ENCODE measurements around the gene TIAM2.
A peak's percentile ranks its signal among the peaks of the same experiment; 100 is the strongest.
"Not testable (repeated sequence)": the region's sequence is repeated elsewhere in the genome, so short reads cannot be mapped to it uniquely, and the experiment has no call there.

The TIAM2 gene

DNA sequence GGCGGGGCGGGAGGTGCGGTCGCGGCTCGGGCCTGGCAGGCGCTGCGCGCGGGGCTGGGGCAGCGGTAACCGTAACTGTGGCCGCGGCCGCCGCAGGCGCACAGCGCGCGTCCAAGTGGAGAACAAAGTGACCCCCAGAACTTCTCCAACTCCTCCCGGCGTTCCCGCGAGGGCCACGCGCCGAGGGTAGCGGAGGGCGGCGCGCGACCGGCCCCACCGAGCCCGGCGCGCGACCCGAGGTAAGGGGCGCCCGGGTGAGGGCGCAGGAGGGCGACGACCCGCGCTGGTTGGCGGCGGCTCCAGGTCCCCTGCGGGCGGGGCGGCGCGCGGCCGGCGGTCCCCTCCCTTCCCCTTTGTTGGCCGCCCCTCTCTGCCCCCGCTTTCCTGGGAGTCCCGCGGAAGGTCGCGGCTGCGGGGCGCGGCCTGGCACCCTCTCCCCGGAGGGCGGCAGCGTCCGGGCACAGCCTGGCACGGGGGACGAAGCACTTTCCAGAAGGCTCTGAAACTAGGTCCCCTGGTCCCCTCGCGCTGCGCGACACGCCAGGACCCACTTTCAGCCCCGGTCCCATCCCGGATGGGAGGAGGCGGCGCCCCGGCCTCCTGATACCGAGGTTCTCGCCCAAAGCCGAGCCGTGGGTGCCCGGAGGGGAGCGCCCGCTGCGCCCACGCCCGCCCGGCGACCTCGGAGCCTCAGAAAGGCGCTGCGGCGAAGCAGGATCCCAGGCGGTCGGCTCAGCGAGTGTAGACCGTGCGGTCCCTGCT, at the start of gene TIAM2:
TSS of gene TIAM2 (plus strand) at position 62 of the 762 bp plus-strand sequence. CDS start 133,909 bp downstream, outside the sequence.
- no peak for DNase-seq (ENCODE audit: low spot score)

DNA sequence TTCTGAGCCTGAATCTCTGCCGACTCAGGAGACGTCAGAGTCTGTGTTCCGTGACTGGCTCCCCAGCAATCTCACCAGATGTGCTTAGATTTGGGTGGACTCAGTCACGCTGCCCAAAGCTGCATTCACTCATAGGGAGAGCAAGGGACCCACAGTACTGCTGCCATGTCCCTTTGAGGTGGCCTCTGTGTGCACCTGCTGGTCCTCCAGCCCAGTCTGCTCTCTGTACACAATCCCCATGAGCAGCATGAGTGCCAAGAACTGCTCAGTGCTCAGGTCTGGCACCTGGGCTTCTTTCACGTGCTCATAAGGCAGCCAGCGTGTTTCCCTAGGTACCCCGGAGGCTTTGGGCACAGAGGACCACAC, 44.2 kb upstream of the TIAM2 start:
- DNase-seq (ENCODE audit: low spot score), result peak; percentile 14

- peak; percentile 85 for DNase-seq (ENCODE audit: low spot score)
Measured at GRCh38 chr6:154951345-154952200, 43.5 kb upstream of the TIAM2 start.

DNA sequence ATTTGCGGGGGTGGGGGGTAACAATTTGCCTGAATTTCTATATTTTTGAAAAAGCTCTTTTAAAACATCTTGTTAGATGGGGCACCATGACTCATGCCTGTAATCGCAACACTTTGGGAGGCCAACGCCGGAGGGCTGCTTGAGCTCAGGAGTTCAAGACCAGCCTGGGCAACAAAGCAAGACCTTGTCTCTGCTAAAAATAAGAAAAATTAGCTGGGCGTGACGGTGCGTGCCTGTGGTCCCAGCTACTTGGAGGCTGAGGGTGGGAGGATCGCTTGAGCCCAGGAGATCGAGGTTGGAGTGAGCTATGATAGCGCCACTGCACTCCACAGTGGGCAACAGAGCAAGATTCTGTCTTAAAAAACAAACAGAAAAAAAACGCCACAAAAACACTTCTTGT, 41.5 kb upstream of the TIAM2 start:
- DNase-seq (ENCODE audit: low spot score), result no peak

DNA sequence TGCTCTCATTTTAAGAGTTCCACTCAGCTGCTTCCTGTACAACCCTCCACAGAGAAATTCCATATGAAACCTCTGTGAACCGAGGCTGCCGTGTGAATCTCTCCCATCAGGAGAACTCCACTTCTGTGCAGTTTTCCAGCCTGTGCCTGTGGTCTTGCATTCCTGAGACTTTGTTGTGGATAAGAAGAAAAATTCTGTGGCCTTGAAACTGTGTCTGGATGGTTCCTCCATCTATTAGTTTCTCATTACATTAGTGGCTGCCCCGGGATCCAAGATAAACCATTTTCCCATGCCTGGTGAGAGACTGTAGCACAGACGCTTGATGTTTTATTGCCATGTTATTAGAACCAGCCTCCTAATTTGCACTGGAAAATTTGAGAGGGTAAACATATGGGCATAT, 40.8 kb upstream of the TIAM2 start:
- DNase-seq (ENCODE audit: low spot score), result no peak

DNA sequence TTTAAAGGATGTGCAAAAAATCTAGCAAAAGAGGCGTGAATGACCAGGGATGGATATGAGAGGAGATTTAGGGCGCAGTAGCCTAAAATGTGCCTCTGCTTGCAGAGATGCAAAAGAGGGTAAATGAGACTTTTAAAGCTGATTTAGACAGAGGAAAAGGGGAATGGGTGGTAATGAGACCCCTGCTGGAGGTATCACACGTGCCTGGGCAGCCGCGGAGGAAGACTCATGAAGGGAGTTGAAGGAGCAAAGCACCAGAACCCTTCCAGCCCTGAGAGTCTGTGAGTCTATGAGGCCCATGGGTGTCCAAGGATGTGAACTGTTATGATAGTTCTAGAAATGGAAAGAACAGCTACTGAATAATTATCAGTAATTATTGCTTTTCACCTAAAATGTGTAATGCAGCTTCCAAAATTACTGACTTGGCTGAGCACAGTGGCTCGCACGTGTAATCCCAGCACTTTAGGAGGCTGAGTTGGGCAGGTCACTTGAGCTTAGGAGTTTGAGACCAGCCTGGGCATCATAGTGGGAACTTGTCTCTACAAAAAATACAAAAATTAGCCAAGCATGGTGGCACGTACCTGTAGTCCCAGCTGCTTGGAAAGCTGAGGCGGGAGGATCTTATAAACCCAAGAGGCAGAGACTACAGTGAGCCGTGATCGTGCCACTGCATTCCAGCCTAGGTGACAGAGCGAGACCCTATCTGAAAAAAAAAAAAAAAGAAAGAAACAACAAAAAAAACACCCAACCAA, 38.2 kb upstream of the TIAM2 start:
- DNase-seq (ENCODE audit: low spot score), result no peak

DNA sequence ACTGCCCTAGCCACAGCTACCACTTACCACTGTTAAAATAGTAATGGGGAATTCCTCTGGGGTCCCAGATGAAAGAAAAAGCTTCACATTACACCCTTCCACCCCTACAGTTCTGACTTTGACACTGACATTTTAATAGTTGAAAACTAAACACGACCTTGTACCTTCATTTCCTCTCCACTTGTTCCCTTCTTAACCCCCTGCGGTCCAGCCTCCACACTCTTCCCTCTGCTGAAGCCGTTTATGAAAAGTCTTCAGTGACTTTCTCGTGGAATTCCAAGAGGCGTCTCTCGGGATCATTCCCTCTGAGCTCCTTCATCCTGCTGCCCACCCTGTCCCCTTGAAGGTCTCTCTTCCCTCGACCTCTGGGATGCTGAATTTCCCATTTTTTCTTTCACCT, 36.6 kb upstream of the TIAM2 start:
- no peak for DNase-seq (ENCODE audit: low spot score)

DNA sequence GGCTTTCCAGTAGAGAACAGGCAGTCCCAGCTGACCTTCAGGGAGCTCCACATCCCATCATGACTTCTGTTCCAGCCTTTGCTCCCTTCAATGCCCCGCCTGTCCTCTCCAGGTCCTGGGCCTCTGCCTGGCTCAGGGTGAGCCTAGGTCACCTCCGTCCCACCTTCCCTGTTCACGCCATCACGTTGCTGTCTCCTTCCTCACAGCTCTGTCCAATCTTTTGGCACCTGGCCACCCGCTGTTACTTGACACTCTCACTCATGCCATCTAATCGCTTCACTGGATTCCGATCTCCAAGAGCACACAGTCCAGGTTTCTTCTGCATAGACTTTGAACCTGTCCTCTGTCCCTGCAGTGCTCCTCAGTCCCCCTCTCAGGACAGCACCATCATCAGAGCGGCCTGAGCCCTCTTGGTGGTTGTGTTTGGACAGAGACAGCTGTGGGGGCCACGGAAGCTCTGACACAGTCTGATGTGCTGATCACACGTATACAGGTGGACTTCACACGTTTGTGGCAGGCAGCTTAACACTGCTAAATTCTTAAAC, 34.7 kb upstream of the TIAM2 start:
- DNase-seq (ENCODE audit: low spot score), result no peak

DNA sequence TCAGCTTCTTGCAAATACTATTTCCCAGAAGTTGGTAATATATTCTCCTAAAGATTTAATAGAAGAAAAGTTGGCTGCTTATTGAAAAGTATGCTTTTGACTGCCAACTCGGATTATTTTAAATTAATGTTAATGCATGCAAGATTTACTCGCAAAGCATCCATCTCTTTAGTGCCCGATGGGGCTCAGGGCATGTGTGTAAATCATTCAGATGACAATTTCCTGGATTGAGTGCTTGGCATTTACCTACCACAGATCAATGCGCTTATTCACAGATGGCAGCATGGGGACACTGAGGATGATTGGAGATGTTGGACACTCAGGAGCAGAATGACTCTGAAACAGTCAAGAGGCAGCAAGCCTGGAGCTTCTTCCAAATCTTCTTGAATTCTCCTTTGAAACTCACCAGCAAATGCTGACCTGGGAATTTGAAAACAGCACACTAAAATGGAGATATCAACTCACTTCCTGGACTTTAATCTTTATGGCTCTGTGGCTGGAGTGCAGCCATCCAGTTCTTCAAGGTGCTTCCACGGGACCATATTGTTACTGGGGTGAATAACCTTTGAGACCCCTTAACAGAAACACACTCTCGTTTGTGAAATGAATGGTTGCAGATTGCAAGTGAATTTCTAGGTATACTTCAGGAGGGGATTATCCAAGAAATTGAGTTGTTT, 34.1 kb upstream of the TIAM2 start:
- DNase-seq (ENCODE audit: low spot score), result no peak

- no peak for DNase-seq (ENCODE audit: low spot score)
Measured at GRCh38 chr6:154962753-154963152, 32.4 kb upstream of the TIAM2 start.

- DNase-seq (ENCODE audit: low spot score), result not testable (repeated sequence)
Measured at GRCh38 chr6:154966065-154966770, 28.9 kb upstream of the TIAM2 start.

GRCh38 chr6:154969796-154970195, 25.3 kb upstream of the TIAM2 start:
- no peak for DNase-seq (ENCODE audit: low spot score)

DNA sequence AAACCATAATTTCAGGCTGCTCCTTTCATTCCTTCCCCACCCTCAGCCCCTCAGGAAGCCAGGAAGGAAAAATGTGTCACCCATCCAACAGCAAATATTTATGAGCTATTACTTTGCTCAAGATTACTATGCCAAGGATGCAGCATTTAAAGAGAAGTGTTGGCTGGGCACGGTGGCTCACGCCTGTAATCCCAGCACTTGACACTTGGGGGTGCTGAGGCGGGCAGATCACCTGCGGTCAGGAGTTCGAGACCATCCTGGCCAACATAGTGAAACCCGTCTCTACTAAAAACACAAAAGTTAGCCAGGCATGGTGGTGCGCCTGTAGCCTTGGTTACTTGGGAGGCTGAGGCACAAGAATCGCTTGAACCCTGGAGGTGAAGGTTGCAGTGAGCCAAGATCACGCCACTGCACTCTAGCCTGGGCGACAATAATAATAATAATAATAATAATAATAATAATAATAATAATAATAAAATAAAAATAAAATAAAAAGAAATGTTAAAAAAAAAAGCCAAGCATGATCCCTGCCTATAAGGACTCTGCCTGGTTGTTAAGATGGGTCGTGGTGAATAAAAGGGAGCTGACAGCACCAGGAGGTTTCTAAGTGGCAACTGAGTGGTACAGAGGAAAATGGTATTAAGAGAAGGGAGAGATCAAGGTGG, 20.5 kb upstream of the TIAM2 start:
- no peak for DNase-seq (ENCODE audit: low spot score)

GRCh38 chr6:154977588-154977987, 17.5 kb upstream of the TIAM2 start:
- no peak for DNase-seq (ENCODE audit: low spot score)

GRCh38 chr6:154980273-154981078, 14.6 kb upstream of the TIAM2 start:
- DNase-seq (ENCODE audit: low spot score), result no peak

- no peak for DNase-seq (ENCODE audit: low spot score)
Measured at GRCh38 chr6:154981079-154981870, 13.8 kb upstream of the TIAM2 start.

GRCh38 chr6:154984146-154984545, 11.0 kb upstream of the TIAM2 start:
- DNase-seq (ENCODE audit: low spot score), result no peak

- no peak for DNase-seq (ENCODE audit: low spot score)
Measured at GRCh38 chr6:154986787-154987235, 8.3 kb upstream of the TIAM2 start.

GRCh38 chr6:154989448-154989847, 5.7 kb upstream of the TIAM2 start:
- no peak for DNase-seq (ENCODE audit: low spot score)

All from NAMALWA (cell line).